ENCODE results near the gene DYNC1H1. TPM values are rescaled to one million over a fixed set of nuclear protein-coding genes. Genes with fewer than 3 reads are reported as not detected.

The DYNC1H1 gene
- total RNA-seq, 2 donors from 2014 or later, result 171 to 219 TPM

DNA sequence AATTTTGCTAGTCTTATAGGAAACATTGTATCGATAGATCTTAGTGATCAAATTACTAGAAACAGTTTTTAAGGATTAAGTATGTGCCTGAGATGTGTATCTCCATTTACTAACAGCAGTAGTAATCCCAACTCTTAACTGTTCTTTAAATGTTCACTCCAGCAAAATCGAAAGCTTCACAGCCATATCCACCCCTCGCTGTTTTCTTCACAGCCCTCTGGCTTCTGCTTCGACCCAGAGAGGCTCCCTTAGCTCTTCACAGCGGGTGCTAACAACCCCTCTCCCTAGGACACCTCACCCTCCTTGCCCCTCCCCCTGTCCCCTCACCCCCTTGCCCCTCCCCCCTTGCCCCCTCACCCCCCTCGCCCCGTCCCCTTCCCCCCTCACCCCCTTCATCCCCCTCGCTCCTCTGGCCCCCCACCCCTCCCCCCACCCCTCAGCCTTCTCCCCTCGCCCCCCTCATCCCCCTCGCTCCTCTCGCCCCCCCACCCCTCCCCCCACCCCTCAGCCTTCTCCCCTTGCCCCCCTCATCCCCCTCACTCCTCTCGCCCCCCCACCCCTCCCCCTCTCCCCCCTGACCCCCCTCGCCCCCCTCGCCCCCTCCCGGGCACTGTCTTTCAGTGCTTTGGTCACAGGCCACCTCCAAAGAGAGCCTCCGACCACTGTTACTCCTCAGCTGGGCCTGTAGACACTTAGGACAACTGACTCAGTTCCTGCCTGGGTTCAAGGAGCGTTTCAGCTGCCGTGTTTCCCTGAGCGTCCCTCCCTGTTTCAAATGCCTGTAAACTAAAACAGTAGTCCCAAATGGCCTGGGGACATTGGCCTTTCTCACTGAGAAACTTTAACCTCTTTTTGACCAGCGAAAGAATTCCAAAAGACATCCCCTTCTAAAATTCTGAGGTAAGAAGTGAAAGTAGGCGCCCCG is 46.0 kb upstream of the DYNC1H1 start:
- intact Hi-C loops (cut with DNase I), result no loop called here
- H3K4me1 ChIP-seq, result no peaks in the 10 kb centered on the region
- DNase-seq (no peak), ATAC-seq (no peak)
- TF ChIP-seq POLR2A (IDR thresholded peaks at IDR 0.05), result no peak
- TF ChIP-seq, protein P1, sequence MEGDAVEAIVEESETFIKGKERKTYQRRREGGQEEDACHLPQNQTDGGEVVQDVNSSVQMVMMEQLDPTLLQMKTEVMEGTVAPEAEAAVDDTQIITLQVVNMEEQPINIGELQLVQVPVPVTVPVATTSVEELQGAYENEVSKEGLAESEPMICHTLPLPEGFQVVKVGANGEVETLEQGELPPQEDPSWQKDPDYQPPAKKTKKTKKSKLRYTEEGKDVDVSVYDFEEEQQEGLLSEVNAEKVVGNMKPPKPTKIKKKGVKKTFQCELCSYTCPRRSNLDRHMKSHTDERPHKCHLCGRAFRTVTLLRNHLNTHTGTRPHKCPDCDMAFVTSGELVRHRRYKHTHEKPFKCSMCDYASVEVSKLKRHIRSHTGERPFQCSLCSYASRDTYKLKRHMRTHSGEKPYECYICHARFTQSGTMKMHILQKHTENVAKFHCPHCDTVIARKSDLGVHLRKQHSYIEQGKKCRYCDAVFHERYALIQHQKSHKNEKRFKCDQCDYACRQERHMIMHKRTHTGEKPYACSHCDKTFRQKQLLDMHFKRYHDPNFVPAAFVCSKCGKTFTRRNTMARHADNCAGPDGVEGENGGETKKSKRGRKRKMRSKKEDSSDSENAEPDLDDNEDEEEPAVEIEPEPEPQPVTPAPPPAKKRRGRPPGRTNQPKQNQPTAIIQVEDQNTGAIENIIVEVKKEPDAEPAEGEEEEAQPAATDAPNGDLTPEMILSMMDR (IDR thresholded peaks at IDR 0.05), result no peak
- peaks cover 0 to 5% of the 10 kb centered on the region in 2 donors for H3K36me3 ChIP-seq (replicated peaks in 1 of 2; ENCODE audit: insufficient read depth in 1 of 2, low read depth in 2 of 2)
- no peak overlapping the region for H3K27ac ChIP-seq
- H3K9me3 ChIP-seq, result no peaks in the 10 kb centered on the region
- H3K27me3 ChIP-seq, result no peaks in the 10 kb centered on the region
- 84 to 88% methylated on average over 13 to 15 of the region's 22 CpGs for WGBS, 2 donors
- no peak overlapping the region for H3K4me3 ChIP-seq

DNA sequence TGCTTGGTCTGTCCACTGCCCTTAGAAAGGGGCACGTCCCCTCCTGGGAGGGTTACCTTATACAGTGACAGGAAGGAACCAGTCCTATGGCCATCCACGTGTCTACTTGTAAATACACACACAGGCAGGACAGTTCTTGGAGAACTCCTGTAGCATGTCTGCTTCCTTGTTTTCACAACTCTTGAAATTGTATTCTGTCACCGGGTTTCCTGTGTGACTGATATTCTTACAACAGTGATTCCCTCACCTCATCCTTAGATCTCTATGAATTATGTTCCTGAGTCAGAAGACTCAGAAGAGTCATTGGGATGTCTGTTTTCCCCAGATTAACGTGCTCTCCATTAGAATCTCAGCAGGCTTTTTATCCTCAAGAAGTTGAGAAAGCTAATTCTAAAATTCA is 44.1 kb upstream of the DYNC1H1 start:
- Histone ChIP-seq H3K4me1 (no peaks in the 10 kb centered on the region), H3K9me3 (no peaks in the 10 kb centered on the region), H3K4me3 (no peak overlapping the region), H3K27ac (no peak overlapping the region), H3K36me3 (replicated peaks in 1 of 2; ENCODE audit: insufficient read depth in 1 of 2, low read depth in 2 of 2) (peaks cover under 1 to 3% of the 10 kb centered on the region in 2 donors), H3K27me3 (no peaks in the 10 kb centered on the region)
- TF ChIP-seq POLR2A (IDR thresholded peaks at IDR 0.05), result no peak
- TF ChIP-seq, protein P1 (IDR thresholded peaks at IDR 0.05), result no peak
- ATAC-seq, result no peak
- WGBS, 2 donors, result 85 to 89% methylated on average over 4 of the region's 4 CpGs
- DNase-seq, result no peak
- intact Hi-C loops (cut with DNase I), result no loop called here

DNA sequence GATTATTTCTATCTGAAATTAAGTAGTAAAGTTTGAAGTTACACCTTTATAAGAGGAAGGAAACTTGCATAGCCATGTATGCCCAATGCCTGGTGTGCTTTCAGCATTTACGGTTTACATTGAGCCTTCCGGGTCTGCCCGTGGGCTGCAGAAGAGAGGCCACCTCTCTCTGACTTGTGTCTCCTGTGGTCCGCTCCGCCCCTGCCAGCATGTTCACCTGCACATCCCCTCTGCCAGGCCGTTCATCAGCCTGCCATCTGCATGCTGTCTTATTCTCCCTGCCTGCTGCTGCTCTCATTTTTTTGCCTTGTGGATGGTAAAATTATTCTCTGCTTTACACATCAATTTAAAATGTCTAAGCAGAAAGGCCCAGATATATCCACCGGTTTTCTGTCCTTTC is 41.5 kb upstream of the DYNC1H1 start:
- Histone ChIP-seq H3K27ac (no peak overlapping the region), H3K36me3 (replicated peaks in 1 of 2; ENCODE audit: insufficient read depth in 1 of 2, low read depth in 2 of 2) (peaks cover 4 to 7% of the 10 kb centered on the region in 2 donors), H3K27me3 (no peaks in the 10 kb centered on the region), H3K9me3 (no peaks in the 10 kb centered on the region), H3K4me3 (no peak overlapping the region), H3K4me1 (no peaks in the 10 kb centered on the region)
- intact Hi-C loops (cut with DNase I), result no loop called here
- ATAC-seq (no peak), DNase-seq (no peak)
- 91 to 94% methylated on average over 6 to 7 of the region's 7 CpGs for WGBS, 2 donors
- TF ChIP-seq, protein P1 (IDR thresholded peaks at IDR 0.05), result no peak
- TF ChIP-seq POLR2A (IDR thresholded peaks at IDR 0.05), result no peak

DNA sequence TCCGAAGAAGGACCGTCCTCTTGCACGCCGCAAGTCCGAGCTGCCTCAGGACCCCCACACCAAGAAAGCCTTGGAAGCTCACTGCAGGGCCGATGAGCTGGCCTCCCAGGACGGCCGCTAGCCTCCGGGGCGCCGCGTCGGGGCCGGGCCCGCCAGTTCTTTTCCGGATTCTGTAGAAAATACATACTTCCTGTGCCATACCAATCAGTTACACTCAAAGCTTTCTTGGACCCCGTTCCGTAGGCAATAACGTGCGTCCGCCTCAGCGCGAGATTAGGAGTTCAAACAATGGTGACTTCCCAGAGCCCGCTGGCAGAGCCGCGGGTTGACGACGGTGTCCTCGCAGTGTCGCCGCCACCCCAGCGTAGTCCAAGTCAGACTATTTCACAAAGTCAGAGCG is 39.2 kb upstream of the DYNC1H1 start:
- DNase-seq (no peak), ATAC-seq (no peak)
- peaks cover 4 to 7% of the 10 kb centered on the region in 2 donors for H3K36me3 ChIP-seq (replicated peaks in 1 of 2; ENCODE audit: insufficient read depth in 1 of 2, low read depth in 2 of 2)
- H3K27ac ChIP-seq, result no peak overlapping the region
- WGBS, 2 donors, result 96 to 98% methylated on average over 33 of the region's 33 CpGs
- no peaks in the 10 kb centered on the region for H3K4me1 ChIP-seq
- TF ChIP-seq POLR2A (IDR thresholded peaks at IDR 0.05), result no peak
- TF ChIP-seq, protein P1 (IDR thresholded peaks at IDR 0.05), result no peak
- intact Hi-C loops (cut with DNase I), result no loop called here
- no peak overlapping the region for H3K4me3 ChIP-seq
- H3K27me3 ChIP-seq, result no peaks in the 10 kb centered on the region
- H3K9me3 ChIP-seq, result no peaks in the 10 kb centered on the region
